DMS79 treated with DMSO at 0.1 percent for 48 hours (cell line): ENCODE measurements around the gene SPINK14.

Source experiments
- DNase-seq: peaks from one replicate; lab custom pipeline; 2025; lab: John Stamatoyannopoulos, UW

The SPINK14 gene

GRCh38 chr5:148201151-148201550 is 32.8 kb downstream of the SPINK14 start:
- DNase-seq, result no peak

- no peak for DNase-seq
Observed at GRCh38 chr5:148202531-148203203, 34.3 kb downstream of the SPINK14 start, which contains the start of gene SPINK6. Gene SPINK6 (plus strand): TSS chr5:148203042. CDS start chr5:148203097, 55 bp downstream.

GRCh38 chr5:148205044-148205806 is 36.9 kb downstream of the SPINK14 start:
- no peak for DNase-seq

DNA sequence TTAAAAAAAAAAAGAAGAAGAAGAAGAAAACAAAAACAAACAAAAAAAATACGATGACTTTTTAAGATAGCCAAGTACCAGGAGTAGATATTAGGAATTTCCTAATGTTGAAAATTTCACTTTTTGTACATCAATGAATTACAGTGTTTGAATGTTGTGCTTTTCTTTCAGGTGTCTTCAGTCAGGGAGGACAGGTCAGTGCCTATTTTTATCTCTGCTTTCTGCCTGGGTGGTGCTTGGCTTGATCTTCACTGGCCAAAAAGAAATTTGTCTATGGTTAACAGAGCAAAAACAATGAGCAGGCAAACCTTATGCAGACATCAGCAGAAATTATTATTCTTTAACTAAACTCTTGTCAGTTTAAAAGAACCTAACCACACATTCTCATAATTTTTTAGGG is 37.5 kb downstream of the SPINK14 start:
- no peak for DNase-seq

DNA sequence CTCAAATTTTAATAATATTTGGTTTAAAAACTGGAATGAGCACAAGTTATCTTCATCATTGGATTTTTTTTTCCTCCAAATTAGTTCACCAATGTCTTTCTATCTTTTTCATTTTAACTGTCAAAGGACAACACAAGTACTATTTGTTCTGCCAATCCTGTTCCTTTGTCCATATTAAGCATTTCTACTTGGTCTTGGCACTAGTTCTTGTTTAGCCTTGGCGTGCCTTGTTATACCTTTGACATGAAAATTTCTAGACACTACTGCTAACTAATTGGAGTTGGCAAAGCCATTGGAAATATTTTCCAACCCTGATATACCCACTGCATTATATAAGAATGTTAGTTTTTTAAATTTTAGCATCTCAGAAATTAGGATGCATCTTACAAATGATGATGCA is 38.3 kb downstream of the SPINK14 start:
- DNase-seq, result no peak

- DNase-seq, result no peak
Observed at GRCh38 chr5:148208226-148208625, 39.9 kb downstream of the SPINK14 start.

GRCh38 chr5:148209151-148209770 is 40.9 kb downstream of the SPINK14 start:
- no peak for DNase-seq

DNA sequence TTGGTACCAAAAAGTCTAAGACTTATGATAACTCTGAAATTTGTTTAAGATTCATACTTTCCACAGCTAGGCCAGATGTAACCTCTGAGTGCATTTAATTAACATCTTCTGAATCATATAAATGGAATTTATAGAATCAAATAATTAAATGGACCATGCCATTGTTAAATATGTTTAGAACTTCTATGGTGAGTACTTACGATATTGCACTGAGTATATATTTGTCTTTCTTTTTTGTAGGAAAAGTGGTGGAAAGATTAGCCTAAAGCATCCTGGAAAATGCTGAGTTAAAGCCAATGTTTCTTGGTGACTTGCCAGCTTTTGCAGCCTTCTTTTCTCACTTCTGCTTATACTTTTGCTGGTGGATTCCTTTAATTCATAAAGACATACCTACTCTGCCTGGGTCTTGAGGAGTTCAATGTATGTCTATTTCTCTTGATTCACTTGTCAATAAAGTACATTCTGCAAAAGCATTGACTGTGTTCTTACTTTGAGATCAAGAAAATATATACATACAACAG is 46.4 kb downstream of the SPINK14 start:
- DNase-seq, result no peak

GRCh38 chr5:148221508-148221907 is 53.2 kb downstream of the SPINK14 start:
- DNase-seq, result no peak

- DNase-seq, result no peak
Observed at GRCh38 chr5:148224117-148224742, 55.9 kb downstream of the SPINK14 start.
